ENCODE measurements around the gene NDUFB11. TPM values are rescaled to one million over a fixed set of nuclear protein-coding genes. Genes with fewer than 3 reads are reported as not detected.

NDUFB11 gene
- total and polyA plus RNA-seq, 9 of the 15 experiments (the other 6 are each of a cell fraction or from before 2014, with no cell fraction given): 20.9 to 269 (median 86.8) TPM

GRCh38 chrX:47190445-47191269 lies 46.2 kb upstream of the NDUFB11 start (continued):
- TF ChIP-seq ZBTB40 (IDR thresholded peaks at IDR 0.05) (no peak), ZBTB40 (CRISPR knock-in tag; IDR thresholded peaks at IDR 0.05) (no peak), ZNF324 (CRISPR knock-in tag; IDR thresholded peaks at IDR 0.05) (no peak), CEBPB (tag; IDR thresholded peaks at IDR 0.05) (no peak), ELK3 (CRISPR knock-in tag; IDR thresholded peaks at IDR 0.05) (no peak), SRSF1 (IDR thresholded peaks at IDR 0.05; ENCODE audit: low read depth, low read length) (no peak), ZKSCAN1 (IDR thresholded peaks at IDR 0.05; ENCODE audit: low read depth, low read length) (no peak), ZNF778 (CRISPR knock-in tag; IDR thresholded peaks at IDR 0.05) (no peak), KLF16 (IDR thresholded peaks at IDR 0.05) (no peak), PHB (CRISPR knock-in tag; IDR thresholded peaks at IDR 0.05) (no peak), HOMEZ (CRISPR knock-in tag; IDR thresholded peaks at IDR 0.05) (no peak), HDAC6 (IDR thresholded peaks at IDR 0.05; ENCODE audit: low read depth, low read length) (no peak), SRF (CRISPR knock-in tag; IDR thresholded peaks at IDR 0.05) (no peak), CBX5 (IDR thresholded peaks at IDR 0.05; ENCODE audit: borderline replicate concordance, low read depth) (no peak), THRA (IDR thresholded peaks at IDR 0.05) (no peak), TAL1 (IDR thresholded peaks at IDR 0.05) (no peak)
